K562 (cell line): ENCODE data around the gene TNFRSF13B.

Experiments used
- CEBPB ChIP-seq: fragments of 450-650 bp; IDR thresholded peaks from 2 replicates; pipeline ENCODE4 v1.6.1; 2016; ENCODE audit warnings: missing genetic modification characterization, missing compliant biosample characterization
- CREB1 ChIP-seq, 2 experiments: sonication (generic) in 1 of 2; formaldehyde crosslinking in 1 of 2; IDR thresholded peaks; 2 replicates each; pipeline versions ENCODE4 v1.6.1 to v1.8.0; 2012 to 2022; ENCODE audit warnings: inconsistent platforms in 1 of 2, mild to moderate bottlenecking in 1 of 2, missing genetic modification reagents in 1 of 2, moderate library complexity in 1 of 2
- EZH2 ChIP-seq: IDR thresholded peaks from 2 replicates; pipeline ENCODE4 v1.6.1; 2012; ENCODE audit warnings: low read depth, mild to moderate bottlenecking, inconsistent platforms, low read length, borderline replicate concordance
- GTF2E2 ChIP-seq: fragments of 200-800 bp; sonication (Bioruptor generic); IDR thresholded peaks from 2 replicates; pipeline ENCODE4 v1.6.1; 2016; ENCODE audit warnings: missing genetic modification characterization, missing compliant biosample characterization
- POLR2AphosphoS5 ChIP-seq: IDR thresholded peaks from 2 replicates; pipeline ENCODE4 v1.6.1; 2011; ENCODE audit warnings: mild to moderate bottlenecking, low read depth, low read length, moderate library complexity; ENCODE audit not compliant: control insufficient read depth, insufficient read depth
- PTBP1 ChIP-seq: fragments of 200-400 bp; formaldehyde crosslinking; IDR thresholded peaks from 2 replicates; pipeline ENCODE4 v1.6.1; 2017; ENCODE audit warnings: low read depth, low read length
- SAP30 ChIP-seq: fragments of 200-600 bp; sonication (generic); IDR thresholded peaks from 2 replicates; pipeline ENCODE4 v1.6.1; 2012; ENCODE audit warnings: borderline replicate concordance, low read depth, mild to moderate bottlenecking, moderate library complexity, low read length, control low read depth, inconsistent platforms; ENCODE audit not compliant: insufficient read depth, poor library complexity, severe bottlenecking
- ZFPM2 ChIP-seq: fragments of 250-450 bp; sonication (Bioruptor Pico); IDR thresholded peaks from 2 replicates; pipeline ENCODE4 v1.5.1; 2022; ENCODE audit warnings: mild to moderate bottlenecking
- ZZZ3 ChIP-seq: fragments of 450-650 bp; IDR thresholded peaks from 2 replicates; pipeline ENCODE4 v1.6.1; 2016; ENCODE audit warnings: antibody characterized with exemption, mild to moderate bottlenecking, moderate library complexity
- TF ChIP-seq, protein P1 (sequence below): fragments of 250-450 bp; sonication (Bioruptor Pico); IDR thresholded peaks from 2 replicates; pipeline ENCODE4 v1.5.0; 2022; ENCODE audit warnings: mild to moderate bottlenecking
- TF ChIP-seq, protein P2 (sequence below): fragments of 250-450 bp; sonication (Bioruptor Pico); IDR thresholded peaks from 2 replicates; pipeline ENCODE4 v1.5.0; 2021

- TF ChIP-seq, protein P1, sequence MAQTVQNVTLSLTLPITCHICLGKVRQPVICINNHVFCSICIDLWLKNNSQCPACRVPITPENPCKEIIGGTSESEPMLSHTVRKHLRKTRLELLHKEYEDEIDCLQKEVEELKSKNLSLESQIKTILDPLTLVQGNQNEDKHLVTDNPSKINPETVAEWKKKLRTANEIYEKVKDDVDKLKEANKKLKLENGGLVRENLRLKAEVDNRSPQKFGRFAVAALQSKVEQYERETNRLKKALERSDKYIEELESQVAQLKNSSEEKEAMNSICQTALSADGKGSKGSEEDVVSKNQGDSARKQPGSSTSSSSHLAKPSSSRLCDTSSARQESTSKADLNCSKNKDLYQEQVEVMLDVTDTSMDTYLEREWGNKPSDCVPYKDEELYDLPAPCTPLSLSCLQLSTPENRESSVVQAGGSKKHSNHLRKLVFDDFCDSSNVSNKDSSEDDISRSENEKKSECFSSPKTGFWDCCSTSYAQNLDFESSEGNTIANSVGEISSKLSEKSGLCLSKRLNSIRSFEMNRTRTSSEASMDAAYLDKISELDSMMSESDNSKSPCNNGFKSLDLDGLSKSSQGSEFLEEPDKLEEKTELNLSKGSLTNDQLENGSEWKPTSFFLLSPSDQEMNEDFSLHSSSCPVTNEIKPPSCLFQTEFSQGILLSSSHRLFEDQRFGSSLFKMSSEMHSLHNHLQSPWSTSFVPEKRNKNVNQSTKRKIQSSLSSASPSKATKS (CRISPR knock-in tag): no peak
- TF ChIP-seq ZFPM2 (CRISPR knock-in tag) (no peak), SAP30 (no peak), GTF2E2 (tag) (no peak), CREB1 (IDR thresholded peaks at IDR 0.05) (no peak), CREB1 (CRISPR knock-in tag; IDR thresholded peaks at IDR 0.05) (no peak), ZZZ3 (no peak), POLR2AphosphoS5 (no peak), EZH2 (no peak), PTBP1 (no peak), CEBPB (tag) (no peak)
- TF ChIP-seq, protein P2, sequence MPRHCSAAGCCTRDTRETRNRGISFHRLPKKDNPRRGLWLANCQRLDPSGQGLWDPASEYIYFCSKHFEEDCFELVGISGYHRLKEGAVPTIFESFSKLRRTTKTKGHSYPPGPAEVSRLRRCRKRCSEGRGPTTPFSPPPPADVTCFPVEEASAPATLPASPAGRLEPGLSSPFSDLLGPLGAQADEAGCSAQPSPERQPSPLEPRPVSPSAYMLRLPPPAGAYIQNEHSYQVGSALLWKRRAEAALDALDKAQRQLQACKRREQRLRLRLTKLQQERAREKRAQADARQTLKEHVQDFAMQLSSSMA (CRISPR knock-in tag): no peak
Measured at GRCh38 chr17:16975744-16976625, 4.1 kb upstream of the TNFRSF13B start.
